Parathyroid adenoma (tissue), 2 donors: Measurements from ENCODE around the gene HSPBAP1.

Experiments used
- H2AFZ ChIP-seq: fragments of 300-600 bp; sonication (generic); one replicate; pipeline ENCODE4 v1.7.0; 2017; ENCODE audit warnings: antibody characterized with exemption, mild to moderate bottlenecking
- H3K27ac ChIP-seq: fragments of 300-600 bp; sonication (generic); one replicate; pipeline ENCODE4 v1.7.0; 2017
- H3K27me3 ChIP-seq: fragments of 300-600 bp; sonication (generic); one replicate; pipeline ENCODE4 v1.7.0; 2017; ENCODE audit warnings: low read length; ENCODE audit not compliant: control insufficient read depth, insufficient read depth
- H3K36me3 ChIP-seq: fragments of 300-600 bp; sonication (generic); one replicate; pipeline ENCODE4 v1.7.0; 2017; ENCODE audit warnings: low read length; ENCODE audit not compliant: control insufficient read depth, insufficient read depth
- H3K4me1 ChIP-seq: fragments of 300-600 bp; sonication (generic); one replicate; pipeline ENCODE4 v1.7.0; 2017; ENCODE audit warnings: control low read depth
- H3K4me2 ChIP-seq: fragments of 300-600 bp; sonication (generic); one replicate; pipeline ENCODE4 v1.7.0; 2017; ENCODE audit warnings: low read length
- H3K4me3 ChIP-seq: fragments of 300-600 bp; sonication (generic); one replicate; pipeline ENCODE4 v1.7.0; 2017; ENCODE audit warnings: low read depth, low read length
- H3K79me2 ChIP-seq: fragments of 300-600 bp; sonication (generic); one replicate; pipeline ENCODE4 v1.7.0; 2017; ENCODE audit warnings: control low read depth
- H3K9ac ChIP-seq: fragments of 300-600 bp; sonication (generic); one replicate; pipeline ENCODE4 v1.7.0; 2017; ENCODE audit warnings: mild to moderate bottlenecking
- H3K9me3 ChIP-seq: fragments of 300-600 bp; sonication (generic); one replicate; pipeline ENCODE4 v1.7.0; 2017; ENCODE audit warnings: low read length; ENCODE audit not compliant: control insufficient read depth
- CTCF ChIP-seq: fragments of 300-600 bp; sonication (generic); IDR thresholded peaks from one replicate; pipeline ENCODE4 v1.7.0; 2017; ENCODE audit warnings: antibody characterized with exemption, mild to moderate bottlenecking
- donor health status: primary hyperparathyroidism.

HSPBAP1 gene

DNA sequence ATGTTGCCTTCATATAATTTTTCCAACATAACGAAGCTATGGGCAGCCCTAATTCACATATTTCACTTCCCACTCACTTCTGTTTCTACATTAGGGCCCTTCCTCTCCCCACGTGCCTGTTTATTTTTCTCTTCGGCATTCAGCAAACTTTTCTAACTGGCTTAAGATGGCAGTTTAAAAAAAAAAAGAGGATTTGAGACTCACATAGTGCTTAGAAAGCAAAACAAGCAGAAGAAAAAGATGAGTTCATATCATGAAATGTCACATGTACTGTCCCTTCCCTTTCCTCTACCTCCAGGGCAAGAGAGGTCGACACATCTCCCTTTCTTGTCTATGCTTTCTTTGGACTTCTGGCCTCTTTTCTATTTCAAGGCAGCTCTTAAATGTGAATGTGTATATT, 31.8 kb upstream of the HSPBAP1 start:
- Histone ChIP-seq H3K4me3 (no peak overlapping the region), H3K79me2 (no peaks in the 10 kb centered on the region), H3K27me3 (no peaks in the 10 kb centered on the region), H3K27ac (no peak overlapping the region), H3K4me1 (no peaks in the 10 kb centered on the region), H3K4me2 (no peak overlapping the region), H3K9ac (no peak overlapping the region), H3K36me3 (no peaks in the 10 kb centered on the region), H2AFZ (no peak overlapping the region), H3K9me3 (no peaks in the 10 kb centered on the region)
- TF ChIP-seq CTCF: no peak

DNA sequence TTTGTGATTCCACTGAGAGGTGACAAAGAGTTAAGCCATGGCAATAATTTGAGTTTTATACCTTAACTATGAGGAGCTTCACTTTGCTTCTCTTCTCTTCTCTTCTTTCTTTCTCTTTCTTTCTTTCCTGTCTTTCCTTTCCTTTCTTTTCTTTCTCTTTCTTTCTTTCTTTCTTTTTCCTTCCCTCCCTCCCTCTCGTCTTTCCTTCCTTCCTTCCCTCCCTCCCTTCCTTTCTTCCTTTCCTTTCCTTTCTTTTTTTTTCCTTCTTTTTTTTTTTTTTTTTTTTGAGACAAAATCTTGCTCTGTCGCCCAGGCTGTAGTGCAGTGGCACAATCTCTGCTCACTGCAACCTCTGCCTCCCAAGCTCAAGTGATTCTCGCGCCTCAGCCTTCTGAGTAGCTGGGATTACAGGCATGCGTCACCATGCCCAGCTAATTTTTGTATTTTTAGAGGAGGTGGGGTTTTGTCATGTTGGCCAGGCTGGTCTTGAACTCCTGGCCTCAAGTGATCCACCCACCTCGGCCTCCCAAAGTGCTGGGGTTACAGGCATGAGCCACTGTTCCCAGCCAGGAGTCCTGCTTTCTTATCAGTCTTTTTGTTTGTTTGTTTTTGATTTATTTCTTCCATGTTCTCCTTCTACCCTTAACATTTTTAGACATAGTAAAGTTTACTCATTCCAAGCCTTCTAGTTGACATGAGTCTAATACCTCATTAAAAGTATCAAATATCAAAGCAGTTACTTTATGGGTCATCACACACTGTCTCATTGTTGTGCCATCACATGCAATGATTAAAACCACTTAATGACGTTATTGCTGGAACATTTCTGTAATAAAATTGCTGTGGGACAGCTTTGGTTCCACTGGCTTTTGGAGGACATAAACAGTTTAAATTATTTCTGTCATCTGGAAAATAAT, 31.1 kb upstream of the HSPBAP1 start:
- Histone ChIP-seq H3K27ac (no peak overlapping the region), H3K9me3 (no peaks in the 10 kb centered on the region), H3K27me3 (no peaks in the 10 kb centered on the region), H3K36me3 (no peaks in the 10 kb centered on the region), H3K9ac (no peak overlapping the region), H3K4me3 (no peak overlapping the region), H3K79me2 (no peaks in the 10 kb centered on the region), H2AFZ (no peak overlapping the region), H3K4me2 (no peak overlapping the region), H3K4me1 (no peaks in the 10 kb centered on the region)
- TF ChIP-seq CTCF: no peak

DNA sequence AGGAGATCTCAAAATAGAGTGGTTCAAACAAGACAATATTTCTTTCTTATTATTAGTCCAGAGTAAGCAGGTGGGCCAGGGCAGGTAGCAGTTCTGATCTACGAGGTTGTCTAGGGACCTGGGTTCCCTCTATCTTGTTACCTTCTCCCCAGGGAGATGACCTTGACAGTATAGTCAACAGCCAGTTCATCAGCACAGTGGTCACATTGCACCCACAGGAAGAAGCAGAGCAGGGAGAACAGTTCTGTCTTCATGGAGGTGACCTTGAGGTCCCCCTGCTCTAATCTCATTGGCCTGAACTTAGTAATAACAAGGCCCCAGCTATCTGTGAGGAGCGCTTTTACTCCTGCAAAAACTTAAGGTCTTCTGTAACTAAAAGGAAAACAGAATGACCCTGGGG, 23.0 kb upstream of the HSPBAP1 start:
- no peak overlapping the region for H3K4me3 ChIP-seq
- H3K9me3 ChIP-seq: no peaks in the 10 kb centered on the region
- TF ChIP-seq CTCF: no peak
- H3K79me2 ChIP-seq: no peaks in the 10 kb centered on the region
- no peak overlapping the region for H3K4me2 ChIP-seq
- no peaks in the 10 kb centered on the region for H3K4me1 ChIP-seq
- no peaks in the 10 kb centered on the region for H3K36me3 ChIP-seq
- H2AFZ ChIP-seq: no peak overlapping the region
- H3K9ac ChIP-seq: no peak overlapping the region
- H3K27me3 ChIP-seq: no peaks in the 10 kb centered on the region
- H3K27ac ChIP-seq: no peak overlapping the region

DNA sequence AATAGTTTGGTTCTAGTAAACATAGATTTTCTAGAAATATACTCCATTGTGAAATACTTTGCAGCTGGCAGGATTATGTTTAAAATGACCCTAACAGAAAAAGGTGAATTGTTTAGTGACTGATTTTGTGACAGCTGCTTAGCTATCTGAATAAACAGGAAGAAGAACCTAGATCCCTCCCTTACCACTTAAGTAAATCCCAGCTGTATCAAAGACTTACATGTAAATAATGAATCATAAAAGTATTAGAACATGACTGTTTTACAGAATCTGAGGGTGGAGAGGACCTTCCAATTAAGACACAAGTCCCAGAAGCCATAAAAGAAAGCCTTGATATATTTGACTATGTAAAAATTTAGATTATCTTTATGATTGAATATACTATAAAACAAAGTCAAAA, 17.1 kb upstream of the HSPBAP1 start:
- no peaks in the 10 kb centered on the region for H3K9me3 ChIP-seq
- no peaks in the 10 kb centered on the region for H3K36me3 ChIP-seq
- no peak overlapping the region for H3K4me2 ChIP-seq
- no peak overlapping the region for H3K4me3 ChIP-seq
- no peak overlapping the region for H3K9ac ChIP-seq
- H3K27ac ChIP-seq: no peak overlapping the region
- H3K27me3 ChIP-seq: no peaks in the 10 kb centered on the region
- H2AFZ ChIP-seq: no peak overlapping the region
- TF ChIP-seq CTCF: no peak
- H3K79me2 ChIP-seq: no peaks in the 10 kb centered on the region
- no peaks in the 10 kb centered on the region for H3K4me1 ChIP-seq

DNA sequence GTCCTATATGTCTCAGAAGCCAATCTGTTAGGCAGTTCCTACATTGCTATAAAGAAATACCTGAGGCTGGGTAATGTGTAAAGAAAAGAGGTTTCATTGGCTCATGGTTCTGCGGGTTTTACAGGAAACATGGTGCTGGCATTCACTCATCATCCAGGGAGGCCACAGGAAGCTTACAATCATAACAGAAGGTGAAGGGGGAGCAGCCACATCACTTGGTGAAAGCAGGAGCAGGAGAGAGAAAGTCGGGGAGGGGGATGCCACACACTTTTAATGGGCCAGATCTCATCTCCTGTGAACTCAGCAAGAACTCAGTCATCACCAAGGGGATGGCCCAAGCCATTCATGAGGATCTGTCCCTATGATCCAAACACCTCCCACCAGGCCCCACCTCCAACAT, 10.3 kb upstream of the HSPBAP1 start:
- H3K4me1 ChIP-seq: peaks cover 10% of the 10 kb centered on the region
- no peaks in the 10 kb centered on the region for H3K9me3 ChIP-seq
- H3K27ac ChIP-seq: no peak overlapping the region
- no peak for TF ChIP-seq CTCF
- H3K4me2 ChIP-seq: no peak overlapping the region
- no peaks in the 10 kb centered on the region for H3K36me3 ChIP-seq
- no peak overlapping the region for H2AFZ ChIP-seq
- H3K27me3 ChIP-seq: no peaks in the 10 kb centered on the region
- no peak overlapping the region for H3K9ac ChIP-seq
- H3K79me2 ChIP-seq: peaks cover 25% of the 10 kb centered on the region
- H3K4me3 ChIP-seq: no peak overlapping the region
